Ishikawa (cell line): ENCODE measurements around the gene HCFC1.

Source experiments
- CEBPB ChIP-seq: IDR thresholded peaks from 2 replicates; pipeline ENCODE4 v1.6.1; 2012
- CREB1 ChIP-seq: IDR thresholded peaks from 2 replicates; pipeline ENCODE4 v1.6.1; 2012; ENCODE audit warnings: low read depth
- EGR1 ChIP-seq: IDR thresholded peaks from 2 replicates; pipeline ENCODE4 v1.6.1; 2012
- EP300 ChIP-seq: IDR thresholded peaks from 2 replicates; pipeline ENCODE4 v1.6.1; 2012; ENCODE audit warnings: borderline replicate concordance
- FOXM1 ChIP-seq: IDR thresholded peaks from 2 replicates; pipeline ENCODE4 v1.6.1; 2012; ENCODE audit warnings: low read depth, borderline replicate concordance
- MAX ChIP-seq: IDR thresholded peaks from 2 replicates; pipeline ENCODE4 v1.6.1; 2012
- NFIC ChIP-seq: IDR thresholded peaks from 2 replicates; pipeline ENCODE4 v1.6.1; 2012
- RAD21 ChIP-seq: IDR thresholded peaks from 2 replicates; pipeline ENCODE4 v1.6.1; 2012; ENCODE audit warnings: low read depth
- REST ChIP-seq: IDR thresholded peaks from 2 replicates; pipeline ENCODE4 v1.6.1; 2012; ENCODE audit warnings: low read depth, mild to moderate bottlenecking
- TAF1 ChIP-seq: IDR thresholded peaks from 2 replicates; pipeline ENCODE4 v1.6.1; 2012; ENCODE audit warnings: low read depth, mild to moderate bottlenecking
- TCF12 ChIP-seq: IDR thresholded peaks from 2 replicates; pipeline ENCODE4 v1.6.1; 2012; ENCODE audit warnings: low read depth
- TEAD4 ChIP-seq: IDR thresholded peaks from 2 replicates; pipeline ENCODE4 v1.6.1; 2012
- YY1 ChIP-seq: IDR thresholded peaks from 2 replicates; pipeline ENCODE4 v1.6.1; 2012; ENCODE audit warnings: low read depth
- ZBTB7A ChIP-seq: IDR thresholded peaks from 2 replicates; pipeline ENCODE4 v1.6.1; 2012; ENCODE audit warnings: low read depth
- TF ChIP-seq, protein P1 (sequence below): IDR thresholded peaks from 2 replicates; pipeline ENCODE4 v1.6.1; 2012

HCFC1 gene

DNA sequence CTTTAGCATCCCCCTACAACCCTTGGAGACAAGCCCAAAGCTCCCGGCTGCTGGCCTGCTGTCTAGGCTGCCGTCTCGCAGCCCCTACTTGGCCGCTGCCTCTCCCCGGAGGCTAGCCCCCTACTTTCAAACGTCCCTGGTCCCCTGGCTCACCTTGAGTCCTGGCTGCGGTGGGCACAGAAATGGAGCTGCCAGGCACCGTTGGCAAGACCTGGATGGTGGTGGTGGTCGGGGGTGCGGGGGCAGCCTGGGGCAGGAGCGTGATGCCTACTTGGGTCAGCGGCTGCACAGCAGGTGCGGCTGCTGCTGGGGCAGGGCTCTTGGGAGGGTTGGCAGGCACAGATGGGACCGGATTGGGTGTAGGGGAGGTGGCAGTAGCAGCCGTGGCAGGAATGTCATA lies 12.0 kb downstream of the HCFC1 start:
- TF ChIP-seq EGR1 (no peak), REST (no peak), TAF1 (no peak)

GRCh38 chrX:153958605-153959004 lies 13.0 kb downstream of the HCFC1 start:
- TF ChIP-seq FOXM1 (no peak), TAF1 (no peak), YY1 (no peak), NFIC (no peak), MAX (no peak), CREB1 (no peak)
- TF ChIP-seq, protein P1, sequence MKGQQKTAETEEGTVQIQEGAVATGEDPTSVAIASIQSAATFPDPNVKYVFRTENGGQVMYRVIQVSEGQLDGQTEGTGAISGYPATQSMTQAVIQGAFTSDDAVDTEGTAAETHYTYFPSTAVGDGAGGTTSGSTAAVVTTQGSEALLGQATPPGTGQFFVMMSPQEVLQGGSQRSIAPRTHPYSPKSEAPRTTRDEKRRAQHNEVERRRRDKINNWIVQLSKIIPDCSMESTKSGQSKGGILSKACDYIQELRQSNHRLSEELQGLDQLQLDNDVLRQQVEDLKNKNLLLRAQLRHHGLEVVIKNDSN = no peak

- no peak for TF ChIP-seq CREB1
- TF ChIP-seq MAX = no peak
- TF ChIP-seq NFIC = no peak
- no peak for TF ChIP-seq TCF12
- no peak for TF ChIP-seq CEBPB
- no peak for TF ChIP-seq EGR1
- no peak for TF ChIP-seq TEAD4
- no peak for TF ChIP-seq REST
- TF ChIP-seq FOXM1 = no peak
- TF ChIP-seq ZBTB7A = no peak
- no peak for TF ChIP-seq YY1
Measured at GRCh38 chrX:153957224-153957623, 14.4 kb downstream of the HCFC1 start.

DNA sequence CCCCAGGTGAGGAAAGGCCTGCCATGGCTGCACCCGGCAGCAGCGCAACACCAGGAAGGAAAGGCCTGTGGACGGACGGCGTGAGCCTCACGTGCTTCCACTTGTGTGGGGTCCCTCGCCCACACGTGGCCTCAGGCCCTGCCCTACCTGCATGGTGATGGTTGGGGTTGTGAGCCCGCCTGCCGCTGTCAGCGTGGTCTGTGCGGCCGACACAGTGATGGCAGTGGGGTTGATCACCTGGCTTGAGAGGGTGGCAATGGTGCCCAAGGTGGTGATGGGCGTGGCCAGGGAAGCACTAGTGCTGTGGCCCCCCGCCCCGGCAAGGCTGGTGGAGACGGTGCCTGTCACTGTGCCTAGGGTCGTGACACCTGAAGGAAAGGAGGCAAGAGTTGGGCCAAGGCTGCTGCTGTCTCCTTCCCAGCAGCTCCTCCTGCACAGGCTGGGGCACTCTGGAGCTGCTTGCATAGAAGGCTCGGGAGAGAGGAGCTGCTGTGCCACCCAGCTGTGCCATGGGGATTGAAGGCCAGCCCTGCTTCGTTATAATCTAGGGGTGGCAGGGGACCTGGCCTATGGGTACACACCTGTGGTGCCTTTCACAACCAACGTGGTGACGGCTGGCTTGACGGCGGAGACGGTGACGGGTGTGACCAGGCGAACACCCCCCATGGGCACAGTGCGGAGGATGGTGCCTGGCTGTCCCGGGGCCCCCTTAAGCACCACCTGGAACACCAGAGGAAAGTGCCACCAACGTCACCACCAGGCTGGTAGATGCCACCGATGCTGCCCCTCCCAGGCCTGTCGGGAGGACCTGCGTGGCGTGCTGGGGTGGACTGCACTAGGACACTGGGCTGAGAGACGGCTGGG lies 15.3 kb downstream of the HCFC1 start:
- TF ChIP-seq EGR1 (no peak), TCF12 (no peak), ZBTB7A (no peak), NFIC (no peak), REST (no peak)

DNA sequence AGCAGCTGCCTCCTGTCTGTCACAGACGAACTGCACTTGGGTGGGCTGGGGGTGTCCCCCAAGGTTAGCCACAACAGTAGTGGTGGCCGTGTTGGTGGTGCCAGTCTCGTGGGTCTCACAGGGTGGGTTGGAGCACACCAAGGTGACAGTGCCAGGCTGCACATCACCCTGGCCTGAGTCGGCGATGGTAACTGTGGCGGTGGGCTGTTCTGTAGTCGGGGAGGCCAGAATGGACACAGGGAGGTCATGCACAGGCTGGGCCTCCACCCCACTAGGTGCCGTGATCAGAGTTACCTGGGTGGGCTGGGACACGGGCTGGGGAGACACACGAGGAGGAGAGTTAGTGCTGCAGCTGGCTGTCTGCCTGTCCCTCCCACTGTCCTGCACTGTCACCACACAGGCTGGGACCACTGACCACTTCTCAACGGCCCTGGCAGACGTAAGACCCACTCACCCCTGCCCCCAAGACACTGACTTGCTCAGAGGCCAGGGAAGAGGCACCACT lies 16.3 kb downstream of the HCFC1 start:
- TF ChIP-seq CREB1 (no peak), RAD21 (no peak), FOXM1 (no peak), NFIC (no peak), CEBPB (no peak), ZBTB7A (no peak), EGR1 (no peak), REST (no peak), TAF1 (no peak), TCF12 (no peak), TEAD4 (no peak), EP300 (no peak)
- TF ChIP-seq, protein P1 = no peak
